Measurements from ENCODE around the gene IL20RA.
A peak's percentile ranks its signal among the peaks of the same experiment; 100 is the strongest.
"Not testable (repeated sequence)": the region's sequence is repeated elsewhere in the genome, so short reads cannot be mapped to it uniquely, and the experiment has no call there.

The IL20RA gene

DNA sequence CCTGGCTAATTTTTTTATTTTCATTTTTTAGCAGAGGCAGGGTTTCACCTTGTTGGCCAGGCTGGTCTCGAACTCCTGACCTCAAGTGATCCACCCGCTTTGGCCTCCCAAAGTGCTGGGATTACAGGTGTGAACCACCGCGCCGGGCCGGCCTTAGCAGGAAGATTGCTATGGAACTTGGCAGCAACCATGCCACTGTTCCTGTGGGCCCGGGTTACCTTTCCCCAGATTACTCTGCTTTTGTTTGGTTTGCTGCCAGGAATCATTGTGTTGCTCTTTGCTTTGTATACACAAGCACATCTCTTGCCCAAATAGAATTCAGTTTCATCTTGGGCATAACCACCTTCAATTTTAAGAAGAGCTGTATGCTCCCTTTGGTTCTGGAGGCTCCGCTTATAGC lies 71.0 kb downstream of the IL20RA start:
- DNase-seq (ENCODE audit: low spot score): not testable (repeated sequence)

DNA sequence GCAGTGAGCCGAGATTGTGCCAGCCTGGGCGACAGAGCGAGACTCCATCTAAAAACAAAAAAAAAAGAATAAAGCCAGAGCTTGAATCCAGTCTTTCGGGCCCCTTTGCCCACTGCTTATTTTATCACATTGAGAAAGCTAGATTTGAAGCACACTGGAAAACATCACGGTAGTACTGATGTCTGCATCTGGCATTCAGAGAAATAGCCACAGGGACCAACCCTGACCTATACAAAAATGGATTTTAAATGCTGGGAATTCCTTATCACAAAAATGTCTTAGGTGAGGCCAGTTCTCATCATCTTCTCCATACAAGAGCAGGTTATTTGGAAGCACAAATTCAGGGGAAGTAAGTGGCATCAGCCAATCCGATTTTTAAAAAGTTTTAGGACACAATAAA lies 73.2 kb downstream of the IL20RA start:
- no peak for FAIRE-seq
- DNase-seq (ENCODE audit: low spot score): no peak

More for the DNA sequence above, 71.0 kb downstream of the IL20RA start:
- FAIRE-seq: not testable (repeated sequence)

DNA sequence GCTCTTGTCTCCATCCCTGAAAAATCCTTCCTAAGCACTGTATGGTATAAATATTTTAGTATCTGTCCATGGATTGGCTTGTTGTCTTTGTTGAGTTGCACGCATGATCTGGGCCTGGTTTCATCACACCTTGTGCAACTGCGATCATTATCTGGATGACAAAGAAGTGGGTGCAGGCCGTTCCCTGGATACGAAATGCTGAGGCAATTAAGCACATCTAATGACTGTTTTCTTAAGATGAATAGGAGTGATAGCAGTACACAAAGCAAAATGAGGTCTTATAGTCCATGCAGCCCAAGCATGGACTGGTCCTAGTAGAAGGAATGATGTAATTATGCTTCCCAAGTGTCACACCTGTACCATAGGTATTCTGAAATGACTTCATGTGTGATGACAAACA lies 74.8 kb downstream of the IL20RA start:
- no peak for DNase-seq (ENCODE audit: low spot score)
- no peak for FAIRE-seq

DNA sequence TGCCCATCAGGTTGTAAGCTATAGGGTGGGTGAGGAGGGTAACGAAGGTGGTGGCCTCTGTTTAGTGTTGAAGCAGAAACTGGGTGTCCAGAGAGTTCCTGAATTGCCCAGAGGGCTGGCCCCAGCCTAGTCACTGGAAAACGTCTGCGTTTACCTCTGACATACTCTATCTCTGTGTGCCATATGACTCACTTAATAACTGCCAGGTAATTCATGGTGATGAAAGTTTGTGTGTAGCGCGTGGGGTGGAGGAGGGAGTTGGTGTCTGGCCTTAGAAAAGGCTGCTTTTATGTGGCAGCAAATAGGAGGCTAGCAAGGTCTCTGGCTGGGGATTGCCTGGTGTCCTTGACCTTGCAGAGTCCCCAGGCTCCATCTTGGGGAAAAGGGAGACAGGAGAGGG lies 75.3 kb downstream of the IL20RA start:
- no peak for FAIRE-seq
- no peak for DNase-seq (ENCODE audit: low spot score)

DNA sequence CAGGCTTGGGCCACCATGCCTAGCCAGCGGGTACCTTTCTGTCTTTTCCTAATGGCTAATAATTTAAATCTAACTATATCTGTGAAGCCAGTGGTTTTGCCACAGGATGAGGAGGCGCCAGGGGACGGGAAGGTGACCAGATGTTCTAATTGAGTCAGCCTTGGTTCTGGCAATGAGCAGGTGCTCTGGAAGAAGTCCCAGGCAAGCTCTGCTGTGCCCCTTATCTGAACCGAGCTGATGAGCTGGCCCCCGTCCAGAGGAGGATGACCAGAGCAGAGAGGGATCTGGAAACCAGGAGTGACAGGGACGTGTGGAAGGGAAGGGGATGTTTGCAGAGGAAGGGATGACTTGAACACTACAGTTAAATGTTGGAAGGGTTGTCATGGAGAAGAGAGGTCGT lies 75.9 kb downstream of the IL20RA start:
- FAIRE-seq: no peak
- DNase-seq (ENCODE audit: low spot score): no peak

DNA sequence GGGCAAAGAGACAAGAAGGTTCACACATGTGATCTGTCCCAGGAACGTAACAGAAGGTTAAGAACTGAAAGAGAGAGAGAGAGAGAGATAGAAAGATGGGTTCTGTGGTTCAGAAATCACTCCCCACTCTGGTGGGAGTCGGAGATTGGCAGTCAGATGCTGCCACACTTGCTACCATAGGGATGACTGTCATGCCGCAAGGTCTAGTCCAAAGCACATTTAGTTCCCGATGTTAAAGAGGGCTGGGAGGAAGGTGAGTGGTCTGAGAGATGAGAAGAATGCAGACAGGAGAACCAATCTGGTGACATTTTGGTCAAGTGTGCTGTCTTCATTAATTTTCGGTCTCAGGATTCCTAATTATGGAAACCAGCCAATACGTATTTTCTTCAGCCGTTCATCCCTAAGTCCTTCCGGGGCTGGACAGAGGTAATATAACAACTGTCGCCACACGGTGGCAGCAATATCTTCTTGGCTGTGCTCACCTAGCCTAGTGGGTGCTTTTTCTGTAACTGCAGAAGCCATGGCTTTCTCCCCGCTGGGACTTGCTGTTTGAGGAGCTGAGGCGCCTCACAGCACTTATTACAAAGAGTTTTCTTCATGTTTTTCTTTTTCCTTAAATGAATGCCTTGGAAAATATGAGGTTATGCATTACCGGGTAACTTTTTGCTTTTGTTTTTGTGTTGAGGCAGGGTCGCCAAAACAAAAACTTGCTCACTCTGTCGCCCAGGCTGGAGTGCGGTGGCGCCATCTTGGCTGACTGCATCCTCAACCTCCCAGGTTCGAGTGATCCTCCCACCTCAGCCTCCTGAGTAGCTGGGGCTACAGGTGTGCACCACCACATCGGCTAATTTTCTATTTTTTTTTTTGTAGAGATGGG lies 76.7 kb downstream of the IL20RA start:
- peak; percentile 26 for DNase-seq (ENCODE audit: low spot score)
- no peak for FAIRE-seq

DNA sequence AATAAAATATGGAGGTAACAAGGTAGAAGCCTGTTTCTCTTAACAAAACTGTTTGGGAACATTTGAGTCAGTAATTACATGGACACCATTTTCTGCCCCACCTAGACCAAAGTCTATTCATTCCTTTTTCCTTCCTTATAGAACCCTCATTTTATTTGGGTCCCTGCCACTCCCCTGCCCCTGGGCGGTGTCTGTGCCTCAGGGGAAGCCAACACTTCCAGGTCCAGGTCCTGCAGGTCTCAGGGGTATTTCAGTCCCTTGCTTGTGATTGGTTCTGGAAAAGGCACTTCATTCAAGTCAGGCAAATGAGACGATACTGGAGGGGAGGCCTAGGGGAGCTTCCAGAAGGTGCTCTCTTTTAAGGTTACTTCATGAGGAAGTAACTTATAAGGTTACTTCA lies 80.4 kb downstream of the IL20RA start:
- FAIRE-seq: no peak

DNA sequence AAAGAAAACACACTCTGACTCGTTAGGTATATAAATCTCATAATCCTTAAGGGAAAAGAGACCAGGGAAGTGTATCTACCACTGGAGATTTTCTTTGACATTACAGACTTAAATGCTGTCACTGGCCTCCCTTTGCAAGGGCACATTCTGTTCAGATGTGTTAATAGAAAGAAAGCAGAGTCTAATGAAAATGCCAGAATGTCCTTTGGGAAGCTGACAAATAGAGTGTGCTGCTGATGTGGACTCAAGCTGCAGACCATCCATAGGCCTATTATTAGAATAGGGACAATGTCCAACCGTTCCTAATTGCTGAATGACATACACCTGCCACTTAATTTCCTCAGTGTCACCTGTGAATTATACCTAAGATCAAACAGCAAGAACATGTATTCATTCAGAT lies 81.5 kb downstream of the IL20RA start:
- no peak for DNase-seq (ENCODE audit: low spot score)
- no peak for FAIRE-seq

More for the DNA sequence above, 80.4 kb downstream of the IL20RA start:
- no peak for DNase-seq (ENCODE audit: low spot score)

DNA sequence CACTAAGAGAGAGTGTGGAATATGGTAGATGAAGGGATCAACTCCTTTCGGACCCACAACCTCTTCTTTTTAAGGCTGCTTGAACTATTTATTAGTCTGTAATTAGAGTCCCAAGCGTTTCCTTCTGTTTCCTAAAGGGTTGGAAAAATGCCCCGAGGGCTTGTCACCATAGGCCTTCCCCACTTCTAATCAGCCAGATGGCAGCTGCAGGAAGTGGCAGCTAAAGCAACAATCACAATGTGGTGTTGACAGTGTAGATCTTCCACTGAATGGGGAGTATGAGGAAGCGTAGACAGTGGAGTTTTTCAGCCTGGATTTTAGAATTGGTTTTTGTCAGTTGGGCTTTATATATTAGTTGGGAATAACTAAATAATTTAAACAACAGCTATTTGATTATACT lies 82.1 kb downstream of the IL20RA start:
- no peak for FAIRE-seq
- DNase-seq (ENCODE audit: low spot score): no peak

DNA sequence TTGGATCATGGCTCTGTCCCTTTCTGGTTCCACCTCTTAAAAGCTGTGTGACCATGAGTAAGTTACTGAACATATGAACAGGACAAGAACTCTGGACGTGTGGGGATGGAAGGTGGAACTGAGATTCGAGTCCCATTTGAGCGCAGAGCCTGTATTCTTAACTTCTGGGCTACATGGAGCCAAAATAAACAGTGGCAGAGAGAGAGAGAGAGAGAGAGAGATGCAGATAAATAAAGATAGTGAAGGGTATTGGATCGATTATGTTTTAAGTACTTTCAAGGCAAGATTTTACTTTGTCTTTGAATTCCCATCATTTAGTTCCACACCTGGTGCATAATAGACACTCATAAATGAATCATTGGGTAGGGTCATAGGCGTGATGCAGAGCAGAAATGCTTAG lies 82.9 kb downstream of the IL20RA start:
- FAIRE-seq (no peak), DNase-seq (ENCODE audit: low spot score) (no peak)

DNA sequence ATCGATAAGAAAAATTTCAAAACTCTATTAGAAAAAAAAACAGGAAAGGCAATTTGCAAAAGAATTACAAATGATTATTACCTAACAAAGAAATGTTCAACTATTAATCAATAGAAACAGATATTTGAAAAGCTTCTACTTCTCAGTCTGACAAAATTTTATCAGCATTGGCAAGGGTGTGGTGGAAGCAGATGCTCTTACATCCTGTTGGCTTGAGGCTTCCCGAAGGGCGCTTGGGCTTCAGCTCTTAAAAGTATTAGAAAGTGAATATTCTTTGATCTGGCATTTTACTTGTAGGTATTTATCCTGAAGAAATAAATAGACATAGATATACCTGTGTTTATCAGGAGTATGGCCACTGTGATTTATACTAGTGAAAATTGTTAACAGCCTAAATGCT lies 84.0 kb downstream of the IL20RA start:
- no peak for FAIRE-seq

DNA sequence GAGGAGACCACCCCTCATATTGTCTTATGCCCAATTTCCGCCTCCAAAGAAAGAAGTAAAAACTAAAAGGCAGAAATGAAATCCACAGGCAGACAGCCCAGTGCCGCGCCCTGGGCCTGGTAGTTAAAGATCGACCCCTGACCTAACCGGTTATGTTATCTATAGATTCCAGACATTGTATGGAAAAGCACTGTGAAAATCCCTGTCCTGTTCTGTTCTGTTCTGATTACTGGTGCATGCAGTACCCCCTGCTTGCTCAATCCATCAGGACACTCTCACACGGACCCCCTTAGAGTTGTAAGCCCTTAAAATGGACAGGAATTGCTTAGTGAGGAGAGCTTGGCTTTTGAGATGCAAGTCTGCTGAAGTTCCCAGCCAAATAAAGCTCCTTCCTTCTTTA lies 84.8 kb downstream of the IL20RA start:
- not testable (repeated sequence) for FAIRE-seq; DNase-seq (ENCODE audit: low spot score)

More for the DNA sequence above, 84.0 kb downstream of the IL20RA start:
- DNase-seq (ENCODE audit: low spot score): no peak

DNA sequence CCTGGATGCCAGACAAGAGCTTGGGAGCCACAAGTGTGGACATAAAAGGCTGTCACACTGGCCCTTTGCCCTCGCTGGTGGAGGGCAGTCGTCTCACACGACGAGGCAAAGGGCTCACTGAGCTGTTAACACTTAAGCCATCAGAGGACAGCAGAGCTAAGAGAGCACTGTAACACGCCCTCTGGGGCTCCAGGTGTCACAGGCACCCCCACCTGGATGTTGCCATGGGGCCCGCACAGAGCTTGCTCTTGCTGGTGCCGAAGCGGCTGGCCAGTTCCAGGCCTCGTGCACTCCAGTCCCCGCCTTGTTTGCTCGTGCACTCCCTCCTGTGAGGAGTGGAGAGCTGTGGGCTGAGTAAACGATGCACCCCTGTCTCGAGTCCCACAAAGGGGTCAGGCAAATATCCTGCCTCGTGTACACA lies 85.3 kb downstream of the IL20RA start:
- DNase-seq (ENCODE audit: low spot score) (no peak), FAIRE-seq (no peak)

DNA sequence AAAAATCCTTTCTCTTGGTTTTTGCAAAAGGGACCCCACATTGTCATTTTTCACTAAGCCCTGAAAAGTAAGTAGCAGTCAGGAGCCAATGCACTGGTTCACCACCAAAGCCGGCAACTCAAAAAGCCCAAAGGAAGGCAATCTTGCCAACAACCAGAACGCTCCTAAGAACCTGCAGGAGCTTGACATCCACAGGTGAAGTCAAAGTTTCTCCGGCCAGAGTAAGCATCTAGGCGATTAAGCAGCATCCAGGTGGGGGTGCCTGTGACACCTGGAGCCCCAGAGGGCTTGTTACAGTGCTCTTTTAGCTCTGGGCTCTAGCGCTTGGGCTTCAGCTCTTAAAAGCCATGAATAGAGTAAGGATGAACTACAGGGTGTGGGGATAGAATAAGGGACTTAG lies 86.6 kb downstream of the IL20RA start:
- no peak for FAIRE-seq
- no peak for DNase-seq (ENCODE audit: low spot score)

DNA sequence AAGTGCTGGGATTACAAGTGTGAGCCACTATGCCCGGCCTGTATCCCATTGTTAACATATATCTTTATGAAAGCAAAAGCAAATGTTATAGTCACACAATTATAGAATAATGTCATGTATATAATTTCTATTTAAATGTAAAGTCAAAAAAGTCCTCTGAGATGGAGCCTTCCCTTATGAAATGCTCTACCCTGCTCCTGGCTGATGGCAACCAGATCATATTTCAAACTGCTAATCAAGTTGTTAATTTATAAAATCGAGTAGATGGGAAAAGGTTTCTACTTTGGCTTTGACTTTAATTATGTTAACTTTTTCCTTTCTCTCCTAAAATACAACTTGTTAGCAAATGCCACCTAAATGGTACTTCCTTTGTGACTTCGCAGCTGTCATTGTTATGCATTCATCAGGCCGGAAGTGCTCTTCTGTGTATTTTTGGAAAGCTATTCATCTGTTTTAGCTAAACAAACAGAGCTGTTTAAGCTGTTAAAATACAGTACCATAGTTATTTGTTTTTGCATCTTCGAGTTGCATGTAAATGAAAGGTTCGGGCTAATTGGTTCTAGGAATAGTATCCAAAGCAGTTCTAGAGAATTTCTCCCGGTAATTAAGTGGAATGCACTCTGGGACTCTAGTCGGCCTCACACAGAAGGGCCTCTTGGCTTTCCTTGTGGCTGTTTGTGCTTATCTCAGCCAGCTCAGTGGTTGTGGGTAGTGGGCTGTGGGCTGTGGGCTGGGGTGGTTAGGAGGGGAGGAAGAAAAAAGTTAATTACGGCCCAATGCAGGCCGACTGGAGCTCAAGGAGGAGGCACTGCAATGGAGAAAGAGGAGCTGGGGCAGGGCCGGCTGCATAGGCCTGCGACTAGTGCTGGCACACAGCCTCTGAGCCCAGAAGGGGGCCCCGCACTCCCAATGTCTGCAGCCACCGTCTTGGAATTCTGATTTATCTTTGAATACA lies 87.9 kb downstream of the IL20RA start:
- DNase-seq (ENCODE audit: low spot score) (no peak), FAIRE-seq (no peak)

DNA sequence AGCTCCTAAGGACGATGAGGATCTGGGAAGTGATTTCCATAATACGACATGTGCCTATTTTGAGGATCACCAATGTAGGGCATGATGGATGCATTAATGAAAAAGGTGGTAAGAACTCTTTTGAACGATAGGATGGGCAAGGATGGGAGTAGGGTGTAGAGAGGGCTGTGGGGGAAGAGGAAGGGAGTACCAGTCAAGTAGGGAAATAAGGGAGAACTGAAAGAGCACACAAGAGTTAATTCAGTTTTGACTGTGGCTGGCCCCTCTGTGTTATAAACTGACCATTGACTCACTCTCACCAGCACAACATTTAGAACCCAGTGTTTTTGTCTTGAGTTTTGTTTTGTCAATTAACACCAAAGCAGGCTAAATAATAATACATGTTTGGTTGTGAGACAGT lies 89.6 kb downstream of the IL20RA start:
- FAIRE-seq: no peak
- no peak for DNase-seq (ENCODE audit: low spot score)

DNA sequence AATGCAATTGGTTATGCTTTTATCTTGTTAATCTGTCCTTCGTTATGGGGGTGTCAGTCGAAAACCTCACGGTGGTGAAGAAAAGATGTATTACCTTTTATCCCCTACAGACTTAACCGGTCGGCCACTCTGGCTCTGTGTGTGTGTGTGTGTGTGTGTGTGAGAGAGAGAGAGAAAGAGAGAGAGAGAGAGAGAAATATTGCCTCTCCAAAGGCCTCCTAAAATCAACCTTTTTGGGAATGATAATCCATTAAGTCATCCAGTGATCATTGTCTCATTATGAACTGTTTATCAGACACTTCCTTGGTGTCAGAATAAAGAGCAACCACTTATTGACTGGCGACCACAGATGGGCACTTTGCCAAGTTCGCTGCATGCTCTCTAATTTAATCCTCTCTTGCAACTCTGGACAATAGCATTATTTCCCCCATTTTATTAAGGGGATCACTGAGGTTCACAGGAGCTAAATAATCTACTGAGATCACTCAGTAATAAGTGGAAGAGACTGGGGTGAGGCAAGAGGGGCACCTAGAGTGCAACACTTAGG lies 92.0 kb downstream of the IL20RA start:
- no peak for FAIRE-seq
- no peak for DNase-seq (ENCODE audit: low spot score)

DNA sequence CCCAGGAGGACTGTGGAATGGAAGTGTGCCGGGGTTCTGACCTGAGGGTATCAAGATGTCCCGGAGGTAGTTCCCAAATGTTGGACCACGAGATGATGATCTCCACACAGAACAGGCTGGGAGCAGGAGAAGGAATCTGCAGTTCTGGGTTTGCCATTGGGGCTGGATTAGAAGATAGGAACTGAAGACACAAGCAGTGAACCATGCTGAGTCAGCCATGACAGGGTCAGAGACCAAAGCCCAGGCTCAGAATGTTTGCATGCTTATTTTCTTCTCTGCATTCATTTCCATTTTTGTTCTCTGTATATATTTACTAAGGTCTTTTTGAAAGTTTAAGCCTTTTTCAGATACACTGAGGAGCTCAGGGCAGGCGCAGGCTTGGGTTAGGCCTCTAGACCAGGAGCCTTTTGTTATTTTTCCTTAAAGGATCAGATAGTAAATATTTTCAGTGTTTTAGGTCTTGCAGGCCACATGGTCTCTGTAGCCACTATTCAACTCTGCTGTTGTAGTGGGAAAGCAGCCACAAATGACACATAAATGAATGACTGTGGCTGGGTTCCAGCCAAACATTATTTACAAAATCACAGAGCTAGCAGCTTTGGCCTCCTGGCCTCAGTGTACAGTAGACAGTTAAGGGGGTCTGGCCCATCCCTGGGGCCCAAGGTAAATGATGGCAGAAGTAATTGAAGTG lies 94.2 kb downstream of the IL20RA start:
- DNase-seq (ENCODE audit: low spot score) (no peak), FAIRE-seq (no peak)
